ENCODE measurements around the gene MAPT.

Gene MAPT

GRCh38 chr17:46007461-46007965 lies 113.2 kb downstream of the MAPT start:
- TF ChIP-seq CTCF (IDR thresholded peaks at IDR 0.05; ENCODE audit: low read depth, low read length, missing control alignments), result no peak
- H3K4me3 ChIP-seq (replicated peaks; ENCODE audit: low read depth, low read length), result no peak overlapping the region

DNA sequence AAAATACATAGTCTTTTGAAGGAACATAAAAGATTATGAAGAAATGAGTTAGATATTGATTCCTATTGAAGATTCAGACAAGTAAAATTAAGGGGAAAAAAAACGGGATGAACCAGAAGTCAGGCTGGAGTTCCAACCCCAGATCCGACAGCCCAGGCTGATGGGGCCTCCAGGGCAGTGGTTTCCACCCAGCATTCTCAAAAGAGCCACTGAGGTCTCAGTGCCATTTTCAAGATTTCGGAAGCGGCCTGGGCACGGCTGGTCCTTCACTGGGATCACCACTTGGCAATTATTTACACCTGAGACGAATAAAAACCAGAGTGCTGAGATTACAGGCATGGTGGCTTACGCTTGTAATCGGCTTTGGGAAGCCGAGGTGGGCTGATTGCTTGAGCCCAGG lies 114.2 kb downstream of the MAPT start:
- no peak overlapping the region for H3K4me3 ChIP-seq (replicated peaks; ENCODE audit: low read depth, low read length)
- TF ChIP-seq CTCF (IDR thresholded peaks at IDR 0.05; ENCODE audit: low read depth, low read length, missing control alignments), result no peak
- DNase-seq (ENCODE audit: extremely low read depth, low read depth), result no peak

More at GRCh38 chr17:46007461-46007965, 113.2 kb downstream of the MAPT start:
- DNase-seq (ENCODE audit: extremely low read depth, low read depth), result no peak

DNA sequence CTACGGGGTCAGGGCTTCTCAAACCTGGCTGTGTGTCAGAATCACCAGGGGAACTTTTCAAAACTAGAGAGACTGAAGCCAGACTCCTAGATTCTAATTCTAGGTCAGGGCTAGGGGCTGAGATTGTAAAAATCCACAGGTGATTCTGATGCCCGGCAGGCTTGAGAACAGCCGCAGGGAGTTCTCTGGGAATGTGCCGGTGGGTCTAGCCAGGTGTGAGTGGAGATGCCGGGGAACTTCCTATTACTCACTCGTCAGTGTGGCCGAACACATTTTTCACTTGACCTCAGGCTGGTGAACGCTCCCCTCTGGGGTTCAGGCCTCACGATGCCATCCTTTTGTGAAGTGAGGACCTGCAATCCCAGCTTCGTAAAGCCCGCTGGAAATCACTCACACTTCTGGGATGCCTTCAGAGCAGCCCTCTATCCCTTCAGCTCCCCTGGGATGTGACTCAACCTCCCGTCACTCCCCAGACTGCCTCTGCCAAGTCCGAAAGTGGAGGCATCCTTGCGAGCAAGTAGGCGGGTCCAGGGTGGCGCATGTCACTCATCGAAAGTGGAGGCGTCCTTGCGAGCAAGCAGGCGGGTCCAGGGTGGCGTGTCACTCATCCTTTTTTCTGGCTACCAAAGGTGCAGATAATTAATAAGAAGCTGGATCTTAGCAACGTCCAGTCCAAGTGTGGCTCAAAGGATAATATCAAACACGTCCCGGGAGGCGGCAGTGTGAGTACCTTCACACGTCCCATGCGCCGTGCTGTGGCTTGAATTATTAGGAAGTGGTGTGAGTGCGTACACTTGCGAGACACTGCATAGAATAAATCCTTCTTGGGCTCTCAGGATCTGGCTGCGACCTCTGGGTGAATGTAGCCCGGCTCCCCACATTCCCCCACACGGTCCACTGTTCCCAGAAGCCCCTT lies 115.6 kb downstream of the MAPT start:
- no peak for DNase-seq (ENCODE audit: extremely low read depth, low read depth)
- H3K4me3 ChIP-seq (replicated peaks; ENCODE audit: low read depth, low read length), result no peak overlapping the region
- TF ChIP-seq CTCF (IDR thresholded peaks at IDR 0.05; ENCODE audit: low read depth, low read length, missing control alignments), result no peak

DNA sequence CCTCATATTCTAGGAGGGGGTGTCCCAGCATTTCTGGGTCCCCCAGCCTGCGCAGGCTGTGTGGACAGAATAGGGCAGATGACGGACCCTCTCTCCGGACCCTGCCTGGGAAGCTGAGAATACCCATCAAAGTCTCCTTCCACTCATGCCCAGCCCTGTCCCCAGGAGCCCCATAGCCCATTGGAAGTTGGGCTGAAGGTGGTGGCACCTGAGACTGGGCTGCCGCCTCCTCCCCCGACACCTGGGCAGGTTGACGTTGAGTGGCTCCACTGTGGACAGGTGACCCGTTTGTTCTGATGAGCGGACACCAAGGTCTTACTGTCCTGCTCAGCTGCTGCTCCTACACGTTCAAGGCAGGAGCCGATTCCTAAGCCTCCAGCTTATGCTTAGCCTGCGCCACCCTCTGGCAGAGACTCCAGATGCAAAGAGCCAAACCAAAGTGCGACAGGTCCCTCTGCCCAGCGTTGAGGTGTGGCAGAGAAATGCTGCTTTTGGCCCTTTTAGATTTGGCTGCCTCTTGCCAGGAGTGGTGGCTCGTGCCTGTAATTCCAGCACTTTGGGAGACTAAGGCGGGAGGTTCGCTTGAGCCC lies 116.3 kb downstream of the MAPT start:
- H3K4me3 ChIP-seq (replicated peaks; ENCODE audit: low read depth, low read length), result no peak overlapping the region
- TF ChIP-seq CTCF (IDR thresholded peaks at IDR 0.05; ENCODE audit: low read depth, low read length, missing control alignments), result no peak

DNA sequence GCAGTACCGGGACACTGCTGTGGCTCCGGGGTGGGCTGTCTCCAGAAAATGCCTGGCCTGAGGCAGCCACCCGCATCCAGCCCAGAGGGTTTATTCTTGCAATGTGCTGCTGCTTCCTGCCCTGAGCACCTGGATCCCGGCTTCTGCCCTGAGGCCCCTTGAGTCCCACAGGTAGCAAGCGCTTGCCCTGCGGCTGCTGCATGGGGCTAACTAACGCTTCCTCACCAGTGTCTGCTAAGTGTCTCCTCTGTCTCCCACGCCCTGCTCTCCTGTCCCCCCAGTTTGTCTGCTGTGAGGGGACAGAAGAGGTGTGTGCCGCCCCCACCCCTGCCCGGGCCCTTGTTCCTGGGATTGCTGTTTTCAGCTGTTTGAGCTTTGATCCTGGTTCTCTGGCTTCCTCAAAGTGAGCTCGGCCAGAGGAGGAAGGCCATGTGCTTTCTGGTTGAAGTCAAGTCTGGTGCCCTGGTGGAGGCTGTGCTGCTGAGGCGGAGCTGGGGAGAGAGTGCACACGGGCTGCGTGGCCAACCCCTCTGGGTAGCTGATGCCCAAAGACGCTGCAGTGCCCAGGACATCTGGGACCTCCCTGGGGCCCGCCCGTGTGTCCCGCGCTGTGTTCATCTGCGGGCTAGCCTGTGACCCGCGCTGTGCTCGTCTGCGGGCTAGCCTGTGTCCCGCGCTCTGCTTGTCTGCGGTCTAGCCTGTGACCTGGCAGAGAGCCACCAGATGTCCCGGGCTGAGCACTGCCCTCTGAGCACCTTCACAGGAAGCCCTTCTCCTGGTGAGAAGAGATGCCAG lies 117.6 kb downstream of the MAPT start:
- H3K4me3 ChIP-seq (replicated peaks; ENCODE audit: low read depth, low read length), result no peak overlapping the region
- DNase-seq (ENCODE audit: extremely low read depth, low read depth), result no peak
- TF ChIP-seq CTCF (IDR thresholded peaks at IDR 0.05; ENCODE audit: low read depth, low read length, missing control alignments), result no peak

More for the DNA sequence above, 116.3 kb downstream of the MAPT start:
- no peak for DNase-seq (ENCODE audit: extremely low read depth, low read depth)

DNA sequence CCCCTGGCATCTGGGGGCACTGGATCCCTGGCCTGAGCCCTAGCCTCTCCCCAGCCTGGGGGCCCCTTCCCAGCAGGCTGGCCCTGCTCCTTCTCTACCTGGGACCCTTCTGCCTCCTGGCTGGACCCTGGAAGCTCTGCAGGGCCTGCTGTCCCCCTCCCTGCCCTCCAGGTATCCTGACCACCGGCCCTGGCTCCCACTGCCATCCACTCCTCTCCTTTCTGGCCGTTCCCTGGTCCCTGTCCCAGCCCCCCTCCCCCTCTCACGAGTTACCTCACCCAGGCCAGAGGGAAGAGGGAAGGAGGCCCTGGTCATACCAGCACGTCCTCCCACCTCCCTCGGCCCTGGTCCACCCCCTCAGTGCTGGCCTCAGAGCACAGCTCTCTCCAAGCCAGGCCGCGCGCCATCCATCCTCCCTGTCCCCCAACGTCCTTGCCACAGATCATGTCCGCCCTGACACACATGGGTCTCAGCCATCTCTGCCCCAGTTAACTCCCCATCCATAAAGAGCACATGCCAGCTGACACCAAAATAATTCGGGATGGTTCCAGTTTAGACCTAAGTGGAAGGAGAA lies 118.2 kb downstream of the MAPT start:
- TF ChIP-seq CTCF (IDR thresholded peaks at IDR 0.05; ENCODE audit: low read depth, low read length, missing control alignments), result no peak
- no peak overlapping the region for H3K4me3 ChIP-seq (replicated peaks; ENCODE audit: low read depth, low read length)
- no peak for DNase-seq (ENCODE audit: extremely low read depth, low read depth)

Measured in HFF-Myc (cell line).